AG10803 (cell line): ENCODE results near the gene DOCK4.

Experiments used
- DNase-seq: peaks from one replicate; pipeline ENCODE4 v3.0.0; 2010; ENCODE audit warnings: low read depth
- H3K4me3 ChIP-seq: 2 replicates; pipeline ENCODE4 v1.5.1; 2011; ENCODE audit warnings: mild to moderate bottlenecking, low read length, control low read depth
- CTCF ChIP-seq: conservative IDR thresholded peaks from 2 replicates; pipeline ENCODE4 v1.5.1; 2011; ENCODE audit warnings: mild to moderate bottlenecking, low read length, control low read depth, inconsistent platforms

DOCK4 gene

DNA sequence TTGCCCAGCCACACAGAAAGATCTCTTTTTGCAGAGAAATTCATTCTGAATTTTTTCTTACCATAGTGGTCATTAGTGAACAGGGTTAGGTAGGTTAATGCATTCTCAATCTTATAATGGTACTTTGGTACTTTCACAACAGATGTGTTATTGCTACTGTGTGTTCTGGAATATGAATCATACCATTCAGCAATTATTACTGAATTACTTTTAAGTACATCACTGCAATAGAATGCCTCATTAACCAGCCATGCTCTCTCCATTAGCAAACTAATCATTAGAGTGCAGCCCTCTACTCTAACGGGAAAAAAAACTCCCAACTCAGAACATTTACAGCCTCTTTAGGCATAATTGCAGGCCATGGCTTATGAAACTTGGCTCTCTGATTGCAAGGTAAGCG, 102.1 kb downstream of the DOCK4 start:
- no peak for DNase-seq
- no peak for TF ChIP-seq CTCF
- H3K4me3 ChIP-seq: no peak overlapping the region

- no peak for TF ChIP-seq CTCF
- H3K4me3 ChIP-seq: no peak overlapping the region
- no peak for DNase-seq
Measured at GRCh38 chr7:112103246-112103645, 103.0 kb downstream of the DOCK4 start.

DNA sequence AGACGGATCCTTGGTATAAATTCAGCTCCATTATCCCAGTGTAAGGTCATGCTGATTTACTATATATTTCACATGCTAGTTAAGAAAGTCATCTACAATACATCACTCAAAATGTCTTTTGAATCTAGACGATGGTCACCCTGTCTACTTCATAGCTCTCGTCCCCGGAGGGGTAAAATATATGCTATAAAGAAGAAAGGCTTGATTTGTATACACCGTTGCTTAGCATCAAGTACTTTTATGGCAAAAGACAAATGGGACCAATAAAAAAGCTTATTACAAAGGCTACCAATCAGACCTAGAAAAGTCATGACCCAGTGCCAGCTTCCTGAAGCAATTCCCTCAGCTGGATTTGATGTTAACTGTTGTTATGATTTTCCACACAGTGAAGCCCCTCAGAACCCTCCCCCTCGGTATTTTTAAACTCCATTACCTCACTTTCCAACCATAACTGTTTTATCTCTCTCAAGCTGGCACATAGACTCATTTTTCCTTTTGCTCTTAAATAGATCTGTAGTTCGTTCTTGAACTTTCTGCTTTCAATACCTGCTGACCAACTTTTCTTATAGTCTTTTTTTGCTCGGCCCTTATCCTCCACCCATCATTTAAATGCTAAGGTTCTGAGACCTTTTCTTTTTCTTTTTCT, 104.9 kb downstream of the DOCK4 start:
- no peak for TF ChIP-seq CTCF
- H3K4me3 ChIP-seq: no peak overlapping the region
- DNase-seq: no peak

GRCh38 chr7:112097524-112097923, 108.7 kb downstream of the DOCK4 start:
- TF ChIP-seq CTCF: no peak
- DNase-seq: no peak
- no peak overlapping the region for H3K4me3 ChIP-seq

- H3K4me3 ChIP-seq: no peak overlapping the region
- no peak for TF ChIP-seq CTCF
- no peak for DNase-seq
Measured at GRCh38 chr7:112093409-112093808, 112.8 kb downstream of the DOCK4 start.

DNA sequence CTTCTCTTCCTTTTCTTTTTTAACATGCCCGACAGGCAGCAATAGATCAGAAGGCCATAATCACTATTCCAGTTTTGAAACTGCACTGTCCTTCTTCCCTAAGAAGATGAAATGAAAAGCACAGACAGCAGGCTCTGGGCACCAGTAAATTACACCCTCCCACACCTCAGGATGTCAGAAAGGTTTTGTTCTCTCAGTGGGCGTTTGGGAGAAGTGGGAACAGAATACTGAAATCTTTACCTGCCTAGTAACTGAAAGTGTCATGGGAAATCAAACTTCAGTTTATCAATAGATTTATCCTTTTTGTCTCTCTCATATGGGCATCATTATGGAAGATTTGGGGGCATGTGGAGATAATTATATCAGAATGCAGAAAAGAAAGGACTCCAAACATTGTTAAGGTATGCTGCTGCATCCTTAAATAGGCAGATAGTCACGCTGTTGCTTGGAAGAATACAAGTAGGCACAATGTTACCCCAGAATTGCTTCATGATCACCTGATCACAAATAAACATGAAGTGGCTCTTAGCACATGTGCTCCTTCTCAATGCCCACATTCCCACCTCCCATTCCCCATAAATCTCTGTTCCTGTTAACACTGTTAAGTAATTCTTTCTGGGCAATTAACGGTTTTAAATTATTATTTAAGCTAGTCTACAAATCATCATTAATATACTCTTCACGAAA, 113.3 kb downstream of the DOCK4 start:
- TF ChIP-seq CTCF: no peak
- no peak overlapping the region for H3K4me3 ChIP-seq
- no peak for DNase-seq

DNA sequence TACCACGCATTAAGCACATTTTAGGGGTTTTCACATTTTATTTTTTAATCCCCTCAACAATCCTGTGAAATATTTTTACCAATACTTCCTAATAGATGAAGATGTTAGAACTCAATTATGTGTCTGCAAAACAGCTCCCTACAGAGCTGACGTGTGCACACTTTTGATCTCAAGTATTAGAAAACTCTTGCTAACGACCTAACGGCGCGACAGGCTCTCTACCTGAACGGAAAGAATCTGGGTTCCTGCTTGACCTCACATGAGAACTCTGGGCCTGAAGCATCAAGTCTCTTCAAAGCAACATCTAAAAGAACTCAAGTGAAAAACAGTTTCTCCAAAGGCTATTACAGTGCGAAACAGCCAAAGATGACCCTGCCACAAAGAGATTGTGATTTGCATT, 113.9 kb downstream of the DOCK4 start:
- DNase-seq: no peak
- no peak for TF ChIP-seq CTCF
- H3K4me3 ChIP-seq: no peak overlapping the region
